Colonic mucosa (tissue), 4 donors: ENCODE measurements around the gene NRGN. TPM values are rescaled to one million over a fixed set of nuclear protein-coding genes. Genes with fewer than 3 reads are reported as not detected.
A peak's percentile ranks its signal among the peaks of the same experiment; 100 is the strongest.

Experiments
- DNase-seq: peaks from one replicate; pipeline ENCODE4 v3.0.0-alpha.2; 2020
- H3K27ac ChIP-seq: fragments of 200-600 bp; one replicate; pipeline ENCODE4 v1.8.0; 2021
- H3K27me3 ChIP-seq: fragments of 200-600 bp; one replicate; pipeline ENCODE4 v1.8.0; 2021
- H3K36me3 ChIP-seq: fragments of 200-600 bp; one replicate; pipeline ENCODE4 v1.8.0; 2021
- H3K4me1 ChIP-seq: fragments of 200-600 bp; one replicate; pipeline ENCODE4 v1.8.0; 2021; ENCODE audit warnings: mild to moderate bottlenecking
- H3K4me3 ChIP-seq: fragments of 200-600 bp; one replicate; pipeline ENCODE4 v1.8.0; 2021
- H3K9ac ChIP-seq, 2 donors: one replicate each; pipeline ENCODE4 v1.7.0; 2013; ENCODE audit warnings: control low read depth in 2 of 2, low read depth in 2 of 2, low read length in 2 of 2
- H3K9me3 ChIP-seq: fragments of 200-600 bp; one replicate; pipeline ENCODE4 v1.8.0; 2021
- CTCF ChIP-seq: fragments of 200-600 bp; IDR thresholded peaks from one replicate; pipeline ENCODE4 v1.8.0; 2022; ENCODE audit warnings: antibody characterized with exemption, mild to moderate bottlenecking
- intact Hi-C: fragments of 100-400 bp; cut with DNase I; formaldehyde crosslinking; loops from one replicate; pipeline ENCODE4 v1.14.1; 2022
- total RNA-seq, 2 donors: library from RNA; stranded (reverse); fragmentation: NEBNext Ultra II Directional in 1 of 2; extraction: Animal tissue kit (Norgen Biotek cat#: 25700) in 1 of 2; gene quantifications; one replicate each; pipeline ENCODE4 v1.2.1, GENCODE V29; 2021
- donor health status: healthy.
- donor health status: DM: no; HTN: no; CAD: no.
- donor health status: DM: no; HTN: no; CAD: no.

The NRGN gene
- total RNA-seq, 2 donors from 2014 or later = 3.1 to 11.1 TPM

GRCh38 chr11:124748481-124749343 is 9.0 kb downstream of the NRGN start:
- peaks cover 4% of the 10 kb centered on the region for H3K4me1 ChIP-seq
- H3K36me3 ChIP-seq = no peaks in the 10 kb centered on the region
- H3K27ac ChIP-seq = peak overlapping the region; percentile 62
- H3K27me3 ChIP-seq = peaks cover 4% of the 10 kb centered on the region
- TF ChIP-seq CTCF = no peak
- no peak overlapping the region for H3K4me3 ChIP-seq
- no peaks in the 10 kb centered on the region for H3K9me3 ChIP-seq
- H3K9ac ChIP-seq = peak overlapping the region in 1 of 2 donors; percentile 77
- intact Hi-C loops = loop anchor here (5.0 kb wide), 1 partner anchor 76 kb away; the partner anchor contains the start of genes SIAE and SPA17
- DNase-seq = peak; percentile 59

GRCh38 chr11:124749912-124750311 is 10.2 kb downstream of the NRGN start:
- Histone ChIP-seq H3K9me3 (no peaks in the 10 kb centered on the region), H3K36me3 (no peaks in the 10 kb centered on the region), H3K9ac (peak overlapping the region in 1 of 2 donors; percentile 77), H3K4me1 (peaks cover 4% of the 10 kb centered on the region), H3K4me3 (no peak overlapping the region), H3K27ac (peak overlapping the region; percentile 62), H3K27me3 (peaks cover 4% of the 10 kb centered on the region)
- no peak for TF ChIP-seq CTCF
- intact Hi-C loops = loop anchor here (5.0 kb wide), 1 partner anchor 78 kb away; the partner anchor contains the start of genes SIAE and SPA17
- DNase-seq = no peak

GRCh38 chr11:124751391-124751740 is 11.6 kb downstream of the NRGN start:
- H3K36me3 ChIP-seq = no peaks in the 10 kb centered on the region
- no peak for DNase-seq
- peak overlapping the region; percentile 48 for H3K4me3 ChIP-seq
- intact Hi-C loops = no loop called here
- peaks cover 4% of the 10 kb centered on the region for H3K4me1 ChIP-seq
- peak overlapping the region; percentile 77 to 84 for H3K9ac ChIP-seq
- TF ChIP-seq CTCF = no peak
- H3K27me3 ChIP-seq = no peaks in the 10 kb centered on the region
- peak overlapping the region; percentile 74 for H3K27ac ChIP-seq
- no peaks in the 10 kb centered on the region for H3K9me3 ChIP-seq

- peak within 1 kb of the TSS; percentile 77 to 84 for H3K9ac ChIP-seq
- peaks cover 4% of the 10 kb centered on the region for H3K4me1 ChIP-seq
- peak; percentile 71 for DNase-seq
- no peaks in the 10 kb centered on the region for H3K9me3 ChIP-seq
- H3K27ac ChIP-seq = peak within 1 kb of the TSS; percentile 74
- H3K36me3 ChIP-seq = no peaks in the 10 kb centered on the region
- no peaks in the 10 kb centered on the region for H3K27me3 ChIP-seq
- H3K4me3 ChIP-seq = peak within 1 kb of the TSS; percentile 48
- no peak for TF ChIP-seq CTCF
- intact Hi-C loops = no loop called here
These were observed 12.2 kb downstream of the NRGN start, which contains the start of gene VSIG2 for GRCh38 chr11:124751741-124752470. TSS of gene VSIG2 (minus strand) at chr11:124752255. CDS start at chr11:124752137, 118 bp downstream.

GRCh38 chr11:124752471-124753102 is 12.8 kb downstream of the NRGN start:
- Histone ChIP-seq H3K9ac (peak overlapping the region; percentile 8 to 84), H3K4me3 (peak overlapping the region; percentile 48), H3K27ac (no peak overlapping the region), H3K27me3 (no peaks in the 10 kb centered on the region), H3K9me3 (no peaks in the 10 kb centered on the region), H3K4me1 (peaks cover 4% of the 10 kb centered on the region), H3K36me3 (no peaks in the 10 kb centered on the region)
- no peak for DNase-seq
- intact Hi-C loops = no loop called here
- TF ChIP-seq CTCF = no peak
